Loucy (cell line): Measurements from ENCODE around the gene MAP4K1.

Source experiments
- CTCF ChIP-seq: fragments of 200-600 bp; sonication (generic); conservative IDR thresholded peaks from 2 replicates; pipeline ENCODE4 v1.5.1; 2014; ENCODE audit warnings: mild to moderate bottlenecking, antibody characterized with exemption, low read length
- EZH2phosphoT487 ChIP-seq: fragments of 200-600 bp; IDR thresholded peaks from 2 replicates; pipeline ENCODE4 v1.6.1; 2018; ENCODE audit warnings: antibody characterized with exemption, mild to moderate bottlenecking, moderate library complexity, borderline replicate concordance

- TF ChIP-seq CTCF (no peak), EZH2phosphoT487 (no peak)
These were observed 52.6 kb downstream of the MAP4K1 start for GRCh38 chr19:38564981-38565690.
